Upper lobe of right lung (tissue), 1 donor: ENCODE data around the gene BTNL3. TPM values are rescaled to one million over a fixed set of nuclear protein-coding genes. Genes with fewer than 3 reads are reported as not detected.
"Not testable (repeated sequence)": the region's sequence is repeated elsewhere in the genome, so short reads cannot be mapped to it uniquely, and the experiment has no call there.

Experiments used
- ATAC-seq: fragments of 200-7000 bp; cut with Tn5 transposase; one replicate; pipeline ENCODE4 v1.9.1; 2020; ENCODE audit warnings: mild to moderate bottlenecking, moderate library complexity
- DNase-seq: peaks from one replicate; pipeline ENCODE4 v3.0.0-alpha.2; 2020
- H3K27ac ChIP-seq: fragments of 200-600 bp; one replicate; pipeline ENCODE4 v1.8.0; 2022
- H3K27me3 ChIP-seq: fragments of 200-600 bp; one replicate; pipeline ENCODE4 v1.8.0; 2022; ENCODE audit warnings: mild to moderate bottlenecking
- H3K36me3 ChIP-seq: fragments of 200-600 bp; one replicate; pipeline ENCODE4 v1.8.0; 2022
- H3K4me1 ChIP-seq: fragments of 200-600 bp; one replicate; pipeline ENCODE4 v1.8.0; 2022
- H3K4me3 ChIP-seq: fragments of 200-600 bp; one replicate; pipeline ENCODE4 v1.8.0; 2022; ENCODE audit warnings: mild to moderate bottlenecking
- H3K9me3 ChIP-seq: fragments of 200-600 bp; one replicate; pipeline ENCODE4 v1.8.0; 2022
- CTCF ChIP-seq: fragments of 200-600 bp; IDR thresholded peaks from one replicate; pipeline ENCODE4 v1.8.0; 2022; ENCODE audit warnings: antibody characterized with exemption
- intact Hi-C: fragments of 100-400 bp; cut with DNase I; formaldehyde crosslinking; loops from one replicate; pipeline ENCODE4 v1.11.0; 2022
- total RNA-seq: library from RNA; stranded (reverse); fragmentation: NEBNext Ultra II Directional; extraction: Animal tissue kit (Norgen Biotek cat#: 25700); gene quantifications from one replicate; pipeline ENCODE4 v1.2.1, GENCODE V29; 2021
- donor health status: DM: no; HTN: yes; CAD: no; lungs with severe emphysema.

BTNL3 gene
- total RNA-seq, 1 donor from 2014 or later, result not detected

- no peaks in the 10 kb centered on the region for H3K27me3 ChIP-seq
- H3K36me3 ChIP-seq, result no peaks in the 10 kb centered on the region
- ATAC-seq (no peak), DNase-seq (no peak)
- intact Hi-C loops, result no loop called here
- H3K9me3 ChIP-seq, result no peaks in the 10 kb centered on the region
- H3K27ac ChIP-seq, result no peak overlapping the region
- TF ChIP-seq CTCF, result no peak
- H3K4me1 ChIP-seq, result no peaks in the 10 kb centered on the region
- H3K4me3 ChIP-seq, result no peak overlapping the region
These were observed 17.1 kb downstream of the BTNL3 start for GRCh38 chr5:181005791-181006190.

GRCh38 chr5:181008136-181008535, 19.5 kb downstream of the BTNL3 start:
- intact Hi-C loops, result no loop called here
- Histone ChIP-seq H3K27me3 (no peaks in the 10 kb centered on the region), H3K4me1 (no peaks in the 10 kb centered on the region), H3K36me3 (no peaks in the 10 kb centered on the region), H3K4me3 (no peak overlapping the region), H3K27ac (no peak overlapping the region), H3K9me3 (no peaks in the 10 kb centered on the region)
- ATAC-seq, result no peak
- TF ChIP-seq CTCF, result no peak
- no peak for DNase-seq

- H3K36me3 ChIP-seq, H3K27ac ChIP-seq, DNase-seq, ATAC-seq, intact Hi-C loops, H3K27me3 ChIP-seq, H3K4me1 ChIP-seq, H3K4me3 ChIP-seq, H3K9me3 ChIP-seq: not testable (repeated sequence)
These were observed 21.4 kb downstream of the BTNL3 start for GRCh38 chr5:181010018-181010417.

GRCh38 chr5:181014654-181015053, 26.0 kb downstream of the BTNL3 start:
- DNase-seq, H3K4me1 ChIP-seq, H3K36me3 ChIP-seq, intact Hi-C loops, H3K27me3 ChIP-seq, H3K4me3 ChIP-seq, ATAC-seq, H3K27ac ChIP-seq, H3K9me3 ChIP-seq: not testable (repeated sequence)

GRCh38 chr5:181017448-181017847, 28.8 kb downstream of the BTNL3 start:
- intact Hi-C loops, H3K4me3 ChIP-seq, H3K27me3 ChIP-seq, H3K4me1 ChIP-seq, DNase-seq, H3K9me3 ChIP-seq, ATAC-seq, H3K36me3 ChIP-seq, H3K27ac ChIP-seq: not testable (repeated sequence)

DNA sequence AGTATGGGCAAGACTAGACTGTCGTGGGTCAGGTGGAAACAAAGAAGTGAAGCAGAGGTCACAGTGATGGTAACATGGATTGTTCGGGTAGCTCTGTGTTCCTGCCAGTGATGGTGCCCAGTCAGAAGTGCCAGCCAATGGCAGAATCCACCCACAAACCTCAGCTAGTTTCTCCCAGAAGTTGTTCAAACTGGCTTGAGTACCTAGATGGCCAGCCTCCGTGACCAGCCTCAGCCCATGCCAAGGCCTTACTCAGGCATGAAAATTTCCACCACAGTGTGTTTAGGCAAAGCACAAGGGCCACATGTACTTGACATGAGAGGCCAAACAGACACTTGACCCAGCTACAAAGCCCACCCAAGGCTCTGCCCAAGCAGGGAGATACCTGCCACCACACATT, 32.0 kb downstream of the BTNL3 start:
- intact Hi-C loops, result no loop called here
- no peak overlapping the region for H3K4me3 ChIP-seq
- no peak for DNase-seq

More for the DNA sequence above, 32.0 kb downstream of the BTNL3 start:
- H3K27me3 ChIP-seq, result no peaks in the 10 kb centered on the region
- no peak for TF ChIP-seq CTCF
- H3K4me1 ChIP-seq, result no peaks in the 10 kb centered on the region
- H3K27ac ChIP-seq, result no peak overlapping the region
- no peak for ATAC-seq
- H3K36me3 ChIP-seq, result no peaks in the 10 kb centered on the region
- H3K9me3 ChIP-seq, result peaks cover 7% of the 10 kb centered on the region
